Activated T-cell treated with anti-CD3 and anti-CD28 coated beads, Interleukin-2, amount 50 U/mL, for 4 hours (primary cell): ENCODE results near the gene ERICH6. TPM values are rescaled to one million over a fixed set of nuclear protein-coding genes. Genes with fewer than 3 reads are reported as not detected.

Experiments
- ATAC-seq, 2 donors: fragments of 200-7000 bp; cut with Tn5 transposase; one replicate each; pipeline ENCODE4 v1.10.0; 2021
- DNase-seq: peaks from one replicate; pipeline ENCODE4 v3.0.0-alpha.2; 2020
- H3K27me3 Mint-ChIP-seq: one replicate; pipeline ENCODE4 v1.8.0; 2021; ENCODE audit warnings: low read depth, mixed read lengths
- H3K36me3 Mint-ChIP-seq: one replicate; pipeline ENCODE4 v1.8.0; 2022; ENCODE audit warnings: mixed read lengths; ENCODE audit not compliant: insufficient read depth
- H3K4me1 Mint-ChIP-seq: one replicate; pipeline ENCODE4 v1.8.0; 2021; ENCODE audit warnings: low read depth, mixed read lengths
- H3K4me3 Mint-ChIP-seq: one replicate; pipeline ENCODE4 v1.8.0; 2021; ENCODE audit warnings: mild to moderate bottlenecking, moderate library complexity, mixed read lengths
- H3K9me3 Mint-ChIP-seq: one replicate; pipeline ENCODE4 v1.8.0; 2021; ENCODE audit warnings: mixed read lengths
- total RNA-seq, 3 donors: library from RNA; stranded (reverse); gene quantifications; one replicate each; pipeline ENCODE4 v1.2.1, GENCODE V29; 2021

Gene ERICH6
- not detected for total RNA-seq

DNA sequence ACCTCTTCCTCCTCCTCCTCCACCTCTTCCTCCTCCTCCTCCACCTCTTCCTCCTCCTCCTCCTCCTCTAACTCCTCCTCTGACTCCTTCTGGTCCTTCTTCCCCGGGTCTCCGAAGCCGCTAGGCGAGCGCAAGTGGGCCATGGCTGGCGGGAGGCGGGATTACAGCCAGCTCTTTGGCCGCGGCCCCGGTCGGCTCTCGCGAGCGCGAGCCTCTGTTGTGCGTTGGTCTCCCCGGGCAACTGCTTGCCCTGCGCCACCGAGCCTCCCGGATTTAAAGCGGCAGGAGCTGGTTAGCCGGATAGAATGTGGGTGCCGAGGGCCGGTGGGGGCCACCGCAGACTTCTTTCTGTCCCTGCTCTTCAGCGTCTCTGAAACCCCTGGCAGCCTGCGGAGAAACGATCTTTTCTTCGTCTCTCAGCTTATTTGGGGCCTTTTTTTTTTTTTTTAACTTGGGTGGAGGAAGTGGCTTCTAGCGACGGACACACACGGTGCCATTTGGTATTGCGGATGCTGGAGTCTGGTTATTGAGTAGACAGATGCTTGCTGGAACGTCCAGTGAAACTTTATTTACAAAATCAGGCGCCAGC, at the start of gene ERICH6:
Gene ERICH6, minus strand, starts transcription at position 165 of the 589 bp plus-strand sequence. Its CDS starts 22 bp downstream, at position 143.
- peak within 1 kb of the TSS; percentile 93 for H3K4me3 Mint-ChIP-seq
- H3K9me3 Mint-ChIP-seq: peaks cover 5% of the 10 kb centered on the region
- DNase-seq (peak; percentile 54), ATAC-seq (peak; percentile 98 to 99)
- H3K36me3 Mint-ChIP-seq: peaks cover 17% of the 10 kb centered on the region
- H3K27me3 Mint-ChIP-seq: no peaks in the 10 kb centered on the region
- H3K4me1 Mint-ChIP-seq: peaks cover 31% of the 10 kb centered on the region

DNA sequence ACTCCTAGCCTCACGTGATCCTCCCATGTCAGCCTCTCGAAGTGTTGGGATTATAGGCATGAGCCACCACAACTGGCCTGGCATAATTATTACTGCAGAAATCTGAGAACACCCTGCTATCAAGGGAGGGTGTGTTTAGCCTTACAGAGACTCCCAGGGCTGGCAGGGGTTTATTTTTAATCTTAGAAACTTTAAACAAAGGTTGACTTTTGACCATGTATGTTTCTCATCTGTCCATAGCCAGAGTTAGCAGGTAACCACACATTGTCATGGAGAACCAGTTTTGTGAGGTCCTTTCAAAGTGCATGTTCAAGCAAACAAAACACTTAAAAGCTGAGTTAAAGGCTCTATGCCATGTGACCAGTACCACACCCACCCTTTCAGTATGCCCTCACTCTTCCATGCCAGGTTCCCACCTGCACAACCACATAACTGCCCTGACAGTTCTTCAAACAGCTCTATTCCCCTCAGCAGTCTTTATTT, 48.1 kb upstream of the ERICH6 start:
- DNase-seq (no peak), ATAC-seq (no peak)
- Mint-ChIP-seq H3K4me1 (peaks cover 81% of the 10 kb centered on the region), H3K36me3 (peaks cover 45% of the 10 kb centered on the region), H3K4me3 (no peak overlapping the region), H3K27me3 (no peaks in the 10 kb centered on the region), H3K9me3 (no peaks in the 10 kb centered on the region)

- H3K9me3 Mint-ChIP-seq: no peaks in the 10 kb centered on the region
- peaks cover 45% of the 10 kb centered on the region for H3K36me3 Mint-ChIP-seq
- no peak for DNase-seq
- no peak for ATAC-seq
- H3K27me3 Mint-ChIP-seq: no peaks in the 10 kb centered on the region
- peaks cover 83% of the 10 kb centered on the region for H3K4me1 Mint-ChIP-seq
- H3K4me3 Mint-ChIP-seq: no peak overlapping the region
Measured at GRCh38 chr3:150749255-150749654, 45.5 kb upstream of the ERICH6 start.

DNA sequence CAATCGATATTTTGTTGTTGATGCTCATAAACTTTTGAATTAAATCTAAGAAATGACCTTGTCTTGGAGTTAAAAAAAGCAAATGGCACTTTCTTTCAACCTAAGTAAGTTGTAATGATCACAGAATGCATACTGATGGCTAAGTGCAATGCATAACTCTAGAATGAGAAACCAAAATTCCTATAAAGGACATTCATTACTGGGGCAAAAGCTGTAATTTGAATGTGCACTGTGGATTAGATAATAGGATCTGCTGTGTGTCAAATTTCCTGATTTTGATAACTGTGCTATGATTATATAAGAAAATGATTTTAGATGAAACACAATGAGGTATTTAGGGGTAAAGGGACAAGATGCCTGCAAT, 44.9 kb upstream of the ERICH6 start:
- H3K4me1 Mint-ChIP-seq: peaks cover 83% of the 10 kb centered on the region
- H3K27me3 Mint-ChIP-seq: no peaks in the 10 kb centered on the region
- no peak overlapping the region for H3K4me3 Mint-ChIP-seq
- ATAC-seq: no peak
- peaks cover 44% of the 10 kb centered on the region for H3K36me3 Mint-ChIP-seq
- DNase-seq: no peak
- H3K9me3 Mint-ChIP-seq: no peaks in the 10 kb centered on the region

- no peak for ATAC-seq
- peaks cover 85% of the 10 kb centered on the region for H3K4me1 Mint-ChIP-seq
- no peaks in the 10 kb centered on the region for H3K27me3 Mint-ChIP-seq
- H3K4me3 Mint-ChIP-seq: no peak overlapping the region
- peaks cover 48% of the 10 kb centered on the region for H3K36me3 Mint-ChIP-seq
- H3K9me3 Mint-ChIP-seq: no peaks in the 10 kb centered on the region
- no peak for DNase-seq
Measured at GRCh38 chr3:150747886-150748683, 44.4 kb upstream of the ERICH6 start.

- DNase-seq (no peak), ATAC-seq (no peak)
- Mint-ChIP-seq H3K27me3 (no peaks in the 10 kb centered on the region), H3K4me3 (no peak overlapping the region), H3K36me3 (peaks cover 52% of the 10 kb centered on the region), H3K9me3 (no peaks in the 10 kb centered on the region), H3K4me1 (peaks cover 85% of the 10 kb centered on the region)
Measured at GRCh38 chr3:150746791-150747590, 43.3 kb upstream of the ERICH6 start.

DNA sequence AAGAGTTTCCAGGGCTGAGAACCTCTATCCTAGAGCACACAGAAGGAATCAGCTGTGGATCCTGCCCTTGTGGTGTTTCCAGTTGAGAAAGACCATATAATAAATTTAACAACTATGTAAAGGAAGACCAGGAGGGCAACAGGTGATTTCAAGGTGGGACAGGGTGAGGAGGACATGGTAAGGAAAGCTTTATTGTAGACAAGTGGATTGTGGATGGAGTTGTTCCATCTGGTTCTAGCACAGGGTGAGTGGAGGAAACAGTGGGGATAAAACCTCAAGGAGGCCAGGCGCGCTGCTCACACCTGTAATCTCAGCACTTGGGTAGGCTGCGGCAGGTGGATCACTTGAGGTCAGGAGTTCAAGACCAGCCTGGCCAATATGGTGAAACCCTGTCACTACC, 42.1 kb upstream of the ERICH6 start:
- DNase-seq (no peak), ATAC-seq (no peak)
- no peak overlapping the region for H3K4me3 Mint-ChIP-seq
- no peaks in the 10 kb centered on the region for H3K9me3 Mint-ChIP-seq
- H3K27me3 Mint-ChIP-seq: no peaks in the 10 kb centered on the region
- peaks cover 56% of the 10 kb centered on the region for H3K36me3 Mint-ChIP-seq
- H3K4me1 Mint-ChIP-seq: peaks cover 84% of the 10 kb centered on the region

GRCh38 chr3:150744919-150745211, 41.1 kb upstream of the ERICH6 start:
- ATAC-seq (no peak), DNase-seq (no peak)
- Mint-ChIP-seq H3K4me1 (peaks cover 84% of the 10 kb centered on the region), H3K27me3 (no peaks in the 10 kb centered on the region), H3K36me3 (peaks cover 55% of the 10 kb centered on the region), H3K9me3 (no peaks in the 10 kb centered on the region), H3K4me3 (no peak overlapping the region)

- no peak overlapping the region for H3K4me3 Mint-ChIP-seq
- H3K36me3 Mint-ChIP-seq: peaks cover 55% of the 10 kb centered on the region
- H3K4me1 Mint-ChIP-seq: peaks cover 86% of the 10 kb centered on the region
- no peaks in the 10 kb centered on the region for H3K9me3 Mint-ChIP-seq
- DNase-seq: no peak
- no peak for ATAC-seq
- H3K27me3 Mint-ChIP-seq: no peaks in the 10 kb centered on the region
Measured at GRCh38 chr3:150744041-150744918, 40.6 kb upstream of the ERICH6 start.

- ATAC-seq: no peak
- peaks cover 54% of the 10 kb centered on the region for H3K36me3 Mint-ChIP-seq
- H3K4me3 Mint-ChIP-seq: no peak overlapping the region
Measured at GRCh38 chr3:150743508-150743907, 39.8 kb upstream of the ERICH6 start.

GRCh38 chr3:150742679-150743078, 39.0 kb upstream of the ERICH6 start:
- H3K36me3 Mint-ChIP-seq: peaks cover 56% of the 10 kb centered on the region
- no peak for ATAC-seq
- H3K4me1 Mint-ChIP-seq: peaks cover 90% of the 10 kb centered on the region
- no peaks in the 10 kb centered on the region for H3K27me3 Mint-ChIP-seq
- no peak for DNase-seq
- H3K4me3 Mint-ChIP-seq: no peak overlapping the region
- no peaks in the 10 kb centered on the region for H3K9me3 Mint-ChIP-seq

More at GRCh38 chr3:150743508-150743907, 39.8 kb upstream of the ERICH6 start:
- no peak for DNase-seq
- no peaks in the 10 kb centered on the region for H3K27me3 Mint-ChIP-seq
- H3K4me1 Mint-ChIP-seq: peaks cover 87% of the 10 kb centered on the region
- no peaks in the 10 kb centered on the region for H3K9me3 Mint-ChIP-seq

- Mint-ChIP-seq H3K27me3 (no peaks in the 10 kb centered on the region), H3K4me3 (no peak overlapping the region), H3K9me3 (no peaks in the 10 kb centered on the region), H3K4me1 (peaks cover 92% of the 10 kb centered on the region), H3K36me3 (peaks cover 56% of the 10 kb centered on the region)
- ATAC-seq (no peak), DNase-seq (no peak)
Measured at GRCh38 chr3:150742141-150742523, 38.4 kb upstream of the ERICH6 start.

- Mint-ChIP-seq H3K27me3 (no peaks in the 10 kb centered on the region), H3K4me1 (peaks cover 91% of the 10 kb centered on the region), H3K4me3 (no peak overlapping the region), H3K36me3 (peaks cover 51% of the 10 kb centered on the region), H3K9me3 (no peaks in the 10 kb centered on the region)
- no peak for ATAC-seq
- no peak for DNase-seq
Measured at GRCh38 chr3:150741497-150742140, 37.9 kb upstream of the ERICH6 start.
